Ovary (tissue), 9 donors: Measurements from ENCODE around the gene RAB4A. TPM values are rescaled to one million over a fixed set of nuclear protein-coding genes. Genes with fewer than 3 reads are reported as not detected.

ENCODE experiments used
- DNase-seq, 5 donors: peaks; one replicate each; pipeline ENCODE4 v3.0.0-alpha.2; 2019 to 2020
- H3K27ac ChIP-seq, 2 donors: fragments of 200-600 bp; one replicate each; pipeline versions ENCODE4 v1.5.1 to v1.8.0; 2019 to 2022
- H3K27me3 ChIP-seq: fragments of 200-600 bp; one replicate; pipeline ENCODE4 v1.8.0; 2022
- H3K36me3 ChIP-seq: fragments of 200-600 bp; sonication (generic); one replicate; pipeline ENCODE4 v1.5.1; 2019
- H3K4me1 ChIP-seq: one replicate; pipeline ENCODE4 v1.8.1; 2013; ENCODE audit warnings: mild to moderate bottlenecking, moderate library complexity; ENCODE audit not compliant: insufficient read depth
- H3K4me3 ChIP-seq: fragments of 200-600 bp; sonication (generic); one replicate; pipeline ENCODE4 v1.5.1; 2017
- H3K9me3 ChIP-seq, 2 donors: fragments of 200-600 bp in 1 of 2; sonication (generic) in 1 of 2; one replicate each; pipeline versions ENCODE4 v1.5.1 to v1.8.1; 2013 to 2019; ENCODE audit warnings: mild to moderate bottlenecking in 1 of 2, moderate library complexity in 1 of 2
- EP300 ChIP-seq: sonication (generic); formaldehyde crosslinking; IDR thresholded peaks from one replicate; pipeline ENCODE4 v1.6.1; 2017; ENCODE audit warnings: antibody characterized with exemption
- POLR2A ChIP-seq: fragments of 450-650 bp; IDR thresholded peaks from one replicate; pipeline ENCODE4 v1.6.1; 2017; ENCODE audit warnings: antibody characterized with exemption, mild to moderate bottlenecking, moderate library complexity
- WGBS, 3 donors: extraction: QIAGEN DNeasy Blood & Tissue Kit in 1 of 3; methylation state at CpG; one replicate each; pipeline versions ENCODE4 v1.1.5 to v1.1.7; 2013 to 2017; 5-methylcytosine and 5-hydroxymethylcytosine counted together
- intact Hi-C, 4 donors: fragments of 100-400 bp; cut with DNase I; formaldehyde crosslinking; loops; one replicate each; pipeline versions ENCODE4 v1.11.0 to v1.15.1; 2022 to 2023
- polyA plus RNA-seq, 2 donors: library from polyadenylated mRNA; stranded (reverse); fragments of 200-250 nt in 1 of 2; fragments of 350-450 nt in 1 of 2; fragmentation: Illumina TruSeq in 1 of 2; extraction: RNeasy Lipid Tissue Mini Kit (QIAGEN cat#74804) in 1 of 2; gene quantifications; one replicate each; pipeline ENCODE4 v1.2.3, GENCODE V29; 2013 to 2014
- total RNA-seq, 7 donors: library from RNA; depleted of rRNA in 2 of 7; stranded (reverse); fragments of >200 nt in 2 of 7; fragmentation: NEBNext Ultra II Directional in 3 of 7; extraction: Animal tissue kit (Norgen Biotek cat#: 25700) in 3 of 7; gene quantifications; one replicate each; pipeline versions ENCODE4 v1.1.0 to v1.2.4, GENCODE V29; 2016 to 2023
- TF ChIP-seq, protein P1 (sequence below), 3 donors: fragments of 450-650 bp in 2 of 3; fragments of 200-600 bp in 1 of 3; IDR thresholded peaks; one replicate each; pipeline versions ENCODE4 v1.5.1 to v1.8.0; 2016 to 2022; ENCODE audit warnings: antibody characterized with exemption in 3 of 3, mild to moderate bottlenecking in 1 of 3
- donor health status: DM: no; HTN: no; CAD: no; lungs with moderate emphysema.
- donor health status: DM: no; HTN: no; CAD: no.
- donor health status: Bipolar disorder and iron deficiency.
- donor health status: DM: yes; HTN: yes; CAD: no.
- donor health status: DM: no; HTN: no; CAD: no.
- donor health status: DM: yes; HTN: yes; CAD: no.

RAB4A gene
- total and polyA plus RNA-seq, 9 donors, result 19.5 to 69.2 (median 44.3) TPM

- no peak overlapping the region for H3K4me3 ChIP-seq
- no peaks in the 10 kb centered on the region for H3K36me3 ChIP-seq
These were observed 38.2 kb downstream of the RAB4A start for GRCh38 chr1:229309074-229309473.

DNA sequence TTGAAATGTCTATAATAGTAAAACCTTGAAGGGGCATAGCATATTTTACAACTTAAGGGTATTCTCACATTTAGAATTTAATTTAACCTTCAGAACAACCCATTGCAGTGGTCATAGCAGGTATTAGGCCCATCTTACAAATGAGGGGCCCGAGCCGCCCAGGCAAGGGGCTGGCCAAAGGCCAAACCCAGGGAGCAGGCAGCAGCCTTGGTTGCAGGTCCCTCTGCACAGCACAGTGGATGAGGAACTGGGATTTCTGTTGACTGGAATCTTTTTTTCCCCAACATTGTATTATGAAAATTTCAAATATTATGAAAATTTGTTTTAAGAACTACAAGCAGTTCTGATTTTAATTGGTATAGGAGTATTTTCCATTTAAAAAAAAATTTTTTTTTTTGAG is 38.8 kb downstream of the RAB4A start:
- TF ChIP-seq, protein P1, sequence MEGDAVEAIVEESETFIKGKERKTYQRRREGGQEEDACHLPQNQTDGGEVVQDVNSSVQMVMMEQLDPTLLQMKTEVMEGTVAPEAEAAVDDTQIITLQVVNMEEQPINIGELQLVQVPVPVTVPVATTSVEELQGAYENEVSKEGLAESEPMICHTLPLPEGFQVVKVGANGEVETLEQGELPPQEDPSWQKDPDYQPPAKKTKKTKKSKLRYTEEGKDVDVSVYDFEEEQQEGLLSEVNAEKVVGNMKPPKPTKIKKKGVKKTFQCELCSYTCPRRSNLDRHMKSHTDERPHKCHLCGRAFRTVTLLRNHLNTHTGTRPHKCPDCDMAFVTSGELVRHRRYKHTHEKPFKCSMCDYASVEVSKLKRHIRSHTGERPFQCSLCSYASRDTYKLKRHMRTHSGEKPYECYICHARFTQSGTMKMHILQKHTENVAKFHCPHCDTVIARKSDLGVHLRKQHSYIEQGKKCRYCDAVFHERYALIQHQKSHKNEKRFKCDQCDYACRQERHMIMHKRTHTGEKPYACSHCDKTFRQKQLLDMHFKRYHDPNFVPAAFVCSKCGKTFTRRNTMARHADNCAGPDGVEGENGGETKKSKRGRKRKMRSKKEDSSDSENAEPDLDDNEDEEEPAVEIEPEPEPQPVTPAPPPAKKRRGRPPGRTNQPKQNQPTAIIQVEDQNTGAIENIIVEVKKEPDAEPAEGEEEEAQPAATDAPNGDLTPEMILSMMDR (IDR thresholded peaks at IDR 0.05), result no peak
- TF ChIP-seq EP300 (no peak), POLR2A (no peak)
- no peaks in the 10 kb centered on the region for H3K4me1 ChIP-seq
- WGBS, 3 donors, result 89 to 98% (median 94%) methylated on average over 2 of the region's 2 CpGs
- no peak for DNase-seq
- no peaks in the 10 kb centered on the region for H3K9me3 ChIP-seq
- H3K4me3 ChIP-seq, result no peak overlapping the region
- H3K27ac ChIP-seq, result no peak overlapping the region
- H3K27me3 ChIP-seq, result no peaks in the 10 kb centered on the region
- intact Hi-C loops, result no loop called here
- no peaks in the 10 kb centered on the region for H3K36me3 ChIP-seq

More at GRCh38 chr1:229309074-229309473, 38.2 kb downstream of the RAB4A start:
- DNase-seq, result no peak
- WGBS, 3 donors, result 56 to 67% (median 58%) methylated on average over 1 of the region's 1 CpG
- TF ChIP-seq EP300 (no peak), POLR2A (no peak)
- TF ChIP-seq, protein P1 (IDR thresholded peaks at IDR 0.05), result no peak
- intact Hi-C loops, result no loop called here
- H3K4me1 ChIP-seq, result no peaks in the 10 kb centered on the region
- H3K27me3 ChIP-seq, result no peaks in the 10 kb centered on the region
- H3K9me3 ChIP-seq, result no peaks in the 10 kb centered on the region
- no peak overlapping the region for H3K27ac ChIP-seq

GRCh38 chr1:229310833-229311232 is 39.9 kb downstream of the RAB4A start:
- DNase-seq, result no peak

GRCh38 chr1:229316166-229316565 is 45.3 kb downstream of the RAB4A start:
- intact Hi-C loops, result no loop called here
- Histone ChIP-seq H3K27me3 (no peaks in the 10 kb centered on the region), H3K27ac (no peak overlapping the region), H3K36me3 (no peaks in the 10 kb centered on the region), H3K9me3 (no peaks in the 10 kb centered on the region), H3K4me1 (no peaks in the 10 kb centered on the region), H3K4me3 (no peak overlapping the region)
- DNase-seq, result no peak
- TF ChIP-seq, protein P1 (IDR thresholded peaks at IDR 0.05), result no peak
- TF ChIP-seq EP300 (no peak), POLR2A (no peak)
- 71 to 82% (median 72%) methylated on average over 2 of the region's 2 CpGs for WGBS, 3 donors

More at GRCh38 chr1:229310833-229311232, 39.9 kb downstream of the RAB4A start:
- intact Hi-C loops, result no loop called here
- TF ChIP-seq, protein P1 (IDR thresholded peaks at IDR 0.05), result no peak
- no peak for TF ChIP-seq EP300
- no peak for TF ChIP-seq POLR2A
- WGBS, 3 donors, result 35 to 54% (median 38%) methylated on average over 6 of the region's 6 CpGs
- H3K9me3 ChIP-seq, result no peaks in the 10 kb centered on the region
- H3K27ac ChIP-seq, result no peak overlapping the region
- no peak overlapping the region for H3K4me3 ChIP-seq
- no peaks in the 10 kb centered on the region for H3K27me3 ChIP-seq
- H3K36me3 ChIP-seq, result no peaks in the 10 kb centered on the region
- no peaks in the 10 kb centered on the region for H3K4me1 ChIP-seq
